DOHH2 (cell line): ENCODE data around the gene TTYH1.

Experiments used
- EZH2phosphoT487 ChIP-seq: fragments of 200-600 bp; sonication (generic); IDR thresholded peaks from 2 replicates; pipeline ENCODE4 v1.6.1; 2017; ENCODE audit warnings: borderline replicate concordance, mild to moderate bottlenecking, antibody characterized with exemption, low read length, moderate library complexity, mixed read lengths
- TF ChIP-seq, protein P1 (sequence below): fragments of 200-600 bp; sonication (generic); IDR thresholded peaks from one replicate; pipeline ENCODE4 v1.5.1; 2014; ENCODE audit warnings: antibody characterized with exemption, mild to moderate bottlenecking, low read depth, low read length; ENCODE audit not compliant: poor library complexity, severe bottlenecking

DNA sequence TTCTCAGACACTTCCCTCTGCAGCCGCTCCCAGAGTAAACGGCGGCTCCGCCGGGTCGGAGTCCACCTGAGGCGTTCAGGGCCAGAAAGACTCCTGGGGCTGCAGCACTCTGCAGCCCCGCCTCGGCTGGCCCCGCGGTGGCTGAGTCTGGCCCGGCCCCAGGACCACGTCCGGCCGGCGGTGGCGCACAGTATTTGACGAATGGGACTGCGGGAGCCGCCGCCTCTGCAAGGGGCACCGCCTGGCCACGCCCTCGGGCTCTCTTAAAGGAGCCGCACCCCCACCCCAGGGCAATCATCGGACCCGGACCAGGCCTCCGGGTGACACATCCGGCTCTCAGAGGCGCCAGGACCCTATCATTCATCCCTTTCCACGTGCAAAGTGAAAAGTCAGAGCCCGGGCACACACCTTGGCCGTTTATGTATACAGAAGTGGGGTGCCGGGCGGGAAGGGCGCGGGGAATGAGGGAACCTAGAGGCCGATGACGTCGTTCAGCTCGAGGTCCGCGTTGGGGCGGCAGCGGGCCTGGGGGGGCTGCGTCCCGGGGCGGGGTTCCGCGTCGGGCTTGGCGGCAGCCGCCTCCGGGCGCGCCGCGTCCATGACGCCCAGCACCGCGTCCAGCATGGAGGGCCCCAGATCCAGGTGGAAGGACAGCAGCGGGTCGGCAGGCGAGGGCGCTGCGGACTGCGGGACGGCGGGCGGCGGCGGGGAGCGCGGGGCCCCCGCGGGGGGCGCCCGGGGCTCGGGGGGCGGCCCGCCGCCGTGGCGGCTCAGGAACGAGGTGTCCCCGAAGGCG, 49.6 kb downstream of the TTYH1 start:
- TF ChIP-seq, protein P1, sequence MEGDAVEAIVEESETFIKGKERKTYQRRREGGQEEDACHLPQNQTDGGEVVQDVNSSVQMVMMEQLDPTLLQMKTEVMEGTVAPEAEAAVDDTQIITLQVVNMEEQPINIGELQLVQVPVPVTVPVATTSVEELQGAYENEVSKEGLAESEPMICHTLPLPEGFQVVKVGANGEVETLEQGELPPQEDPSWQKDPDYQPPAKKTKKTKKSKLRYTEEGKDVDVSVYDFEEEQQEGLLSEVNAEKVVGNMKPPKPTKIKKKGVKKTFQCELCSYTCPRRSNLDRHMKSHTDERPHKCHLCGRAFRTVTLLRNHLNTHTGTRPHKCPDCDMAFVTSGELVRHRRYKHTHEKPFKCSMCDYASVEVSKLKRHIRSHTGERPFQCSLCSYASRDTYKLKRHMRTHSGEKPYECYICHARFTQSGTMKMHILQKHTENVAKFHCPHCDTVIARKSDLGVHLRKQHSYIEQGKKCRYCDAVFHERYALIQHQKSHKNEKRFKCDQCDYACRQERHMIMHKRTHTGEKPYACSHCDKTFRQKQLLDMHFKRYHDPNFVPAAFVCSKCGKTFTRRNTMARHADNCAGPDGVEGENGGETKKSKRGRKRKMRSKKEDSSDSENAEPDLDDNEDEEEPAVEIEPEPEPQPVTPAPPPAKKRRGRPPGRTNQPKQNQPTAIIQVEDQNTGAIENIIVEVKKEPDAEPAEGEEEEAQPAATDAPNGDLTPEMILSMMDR: no peak
- no peak for TF ChIP-seq EZH2phosphoT487
